Sigmoid colon (tissue), 7 donors: ENCODE data around the gene TCHHL1. TPM values are rescaled to one million over a fixed set of nuclear protein-coding genes. Genes with fewer than 3 reads are reported as not detected.
A peak's percentile ranks its signal among the peaks of the same experiment; 100 is the strongest.

Experiments used
- DNase-seq: peaks from one replicate; pipeline ENCODE4 v3.0.0-alpha.2; 2019
- H3K27ac ChIP-seq, 4 donors: fragments of 200-600 bp; sonication (generic); one replicate each; pipeline ENCODE4 v1.5.1; 2016 to 2019; ENCODE audit warnings: mild to moderate bottlenecking in 1 of 4
- H3K27me3 ChIP-seq, 3 donors: fragments of 200-600 bp; sonication (generic); one replicate each; pipeline ENCODE4 v1.5.1; 2019; ENCODE audit warnings: mild to moderate bottlenecking in 1 of 3
- H3K36me3 ChIP-seq, 4 donors: fragments of 200-600 bp; sonication (generic); one replicate each; pipeline ENCODE4 v1.5.1; 2016 to 2019
- H3K4me1 ChIP-seq, 4 donors: fragments of 200-600 bp; sonication (generic); one replicate each; pipeline ENCODE4 v1.5.1; 2017 to 2019
- H3K4me3 ChIP-seq, 4 donors: fragments of 200-600 bp; sonication (generic); one replicate each; pipeline ENCODE4 v1.5.1; 2017 to 2019; ENCODE audit warnings: mild to moderate bottlenecking in 2 of 4, moderate library complexity in 1 of 4
- H3K9me3 ChIP-seq, 4 donors: fragments of 200-600 bp in 3 of 4; sonication (generic) in 3 of 4; one replicate each; pipeline versions ENCODE4 v1.5.1 to v1.6.1; 2013 to 2019
- EP300 ChIP-seq, 4 donors: sonication (generic); formaldehyde crosslinking; IDR thresholded peaks; one replicate each; pipeline ENCODE4 v1.6.1; 2017; ENCODE audit warnings: antibody characterized with exemption in 4 of 4
- POLR2A ChIP-seq, 2 donors: fragments of 450-650 bp; IDR thresholded peaks; one replicate each; pipeline ENCODE4 v1.6.1; 2016; ENCODE audit warnings: antibody characterized with exemption in 2 of 2, mild to moderate bottlenecking in 2 of 2, moderate library complexity in 2 of 2
- POLR2AphosphoS5 ChIP-seq, 4 donors: sonication (generic); formaldehyde crosslinking; IDR thresholded peaks; one replicate each; pipeline ENCODE4 v1.6.1; 2017; ENCODE audit warnings: antibody characterized with exemption in 4 of 4
- WGBS, 2 donors: extraction: QIAGEN DNeasy Blood & Tissue Kit; methylation state at CpG; one replicate each; pipeline ENCODE4 v1.1.7; 2013; 5-methylcytosine and 5-hydroxymethylcytosine counted together
- intact Hi-C: fragments of 100-400 bp; cut with DNase I; formaldehyde crosslinking; loops from one replicate; pipeline ENCODE4 v1.15.1; 2023
- polyA plus RNA-seq, 3 donors: library from polyadenylated mRNA; stranded (reverse); fragments of 200-250 nt; gene quantifications; one replicate each; pipeline ENCODE4 v1.2.3, GENCODE V29; 2013
- total RNA-seq, 4 donors: library from RNA; depleted of rRNA; stranded (reverse); fragments of >200 nt; gene quantifications; one replicate each; pipeline ENCODE4 v1.1.0, GENCODE V29; 2016
- TF ChIP-seq, protein P1 (sequence below), 4 experiments: fragments of 450-650 bp in 3 of 4; fragments of 200-600 bp in 1 of 4; IDR thresholded peaks; one replicate each; pipeline ENCODE4 v1.5.1; 2016 to 2019; ENCODE audit warnings: antibody characterized with exemption in 4 of 4, mild to moderate bottlenecking in 3 of 4, moderate library complexity in 2 of 4
- donor health status: healthy with polysubstance abuse.
- donor health status: Bipolar disorder and iron deficiency.
- donor health status: healthy.

TCHHL1 gene
- total and polyA plus RNA-seq, 7 donors: not detected

DNA sequence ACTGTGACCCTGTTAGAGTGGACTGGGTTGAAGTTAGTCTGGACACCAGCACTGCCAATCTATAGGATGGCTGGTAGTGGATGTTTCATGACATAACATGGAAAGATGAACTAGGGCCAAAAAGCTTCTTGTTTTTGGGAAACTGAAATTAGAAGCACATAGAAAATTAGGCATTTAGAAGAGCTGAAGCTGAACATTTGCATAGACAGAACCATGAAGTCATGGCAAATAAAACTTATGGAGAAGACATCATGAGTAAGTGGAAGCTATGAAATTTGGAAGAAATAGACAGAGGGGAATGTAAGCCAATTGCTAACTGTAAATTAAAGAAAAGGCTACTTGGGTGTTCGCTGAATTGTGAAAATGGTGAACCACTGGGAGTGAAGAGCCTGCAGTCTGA, 49.4 kb downstream of the TCHHL1 start:
- intact Hi-C loops: no loop called here
- no peaks in the 10 kb centered on the region for H3K27me3 ChIP-seq
- no peaks in the 10 kb centered on the region for H3K9me3 ChIP-seq
- 94 to 98% methylated on average over 1 of the region's 1 CpG for WGBS, 2 donors
- H3K4me1 ChIP-seq: peaks cover 0 to 23% (median 20%) of the 10 kb centered on the region in 4 donors
- DNase-seq: no peak
- no peaks in the 10 kb centered on the region for H3K36me3 ChIP-seq
- H3K4me3 ChIP-seq: no peak overlapping the region
- H3K27ac ChIP-seq: no peak overlapping the region
- TF ChIP-seq, protein P1, sequence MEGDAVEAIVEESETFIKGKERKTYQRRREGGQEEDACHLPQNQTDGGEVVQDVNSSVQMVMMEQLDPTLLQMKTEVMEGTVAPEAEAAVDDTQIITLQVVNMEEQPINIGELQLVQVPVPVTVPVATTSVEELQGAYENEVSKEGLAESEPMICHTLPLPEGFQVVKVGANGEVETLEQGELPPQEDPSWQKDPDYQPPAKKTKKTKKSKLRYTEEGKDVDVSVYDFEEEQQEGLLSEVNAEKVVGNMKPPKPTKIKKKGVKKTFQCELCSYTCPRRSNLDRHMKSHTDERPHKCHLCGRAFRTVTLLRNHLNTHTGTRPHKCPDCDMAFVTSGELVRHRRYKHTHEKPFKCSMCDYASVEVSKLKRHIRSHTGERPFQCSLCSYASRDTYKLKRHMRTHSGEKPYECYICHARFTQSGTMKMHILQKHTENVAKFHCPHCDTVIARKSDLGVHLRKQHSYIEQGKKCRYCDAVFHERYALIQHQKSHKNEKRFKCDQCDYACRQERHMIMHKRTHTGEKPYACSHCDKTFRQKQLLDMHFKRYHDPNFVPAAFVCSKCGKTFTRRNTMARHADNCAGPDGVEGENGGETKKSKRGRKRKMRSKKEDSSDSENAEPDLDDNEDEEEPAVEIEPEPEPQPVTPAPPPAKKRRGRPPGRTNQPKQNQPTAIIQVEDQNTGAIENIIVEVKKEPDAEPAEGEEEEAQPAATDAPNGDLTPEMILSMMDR (IDR thresholded peaks at IDR 0.05): no peak
- TF ChIP-seq POLR2A (IDR thresholded peaks at IDR 0.05) (no peak), POLR2AphosphoS5 (IDR thresholded peaks at IDR 0.05) (no peak), EP300 (IDR thresholded peaks at IDR 0.05) (no peak)

DNA sequence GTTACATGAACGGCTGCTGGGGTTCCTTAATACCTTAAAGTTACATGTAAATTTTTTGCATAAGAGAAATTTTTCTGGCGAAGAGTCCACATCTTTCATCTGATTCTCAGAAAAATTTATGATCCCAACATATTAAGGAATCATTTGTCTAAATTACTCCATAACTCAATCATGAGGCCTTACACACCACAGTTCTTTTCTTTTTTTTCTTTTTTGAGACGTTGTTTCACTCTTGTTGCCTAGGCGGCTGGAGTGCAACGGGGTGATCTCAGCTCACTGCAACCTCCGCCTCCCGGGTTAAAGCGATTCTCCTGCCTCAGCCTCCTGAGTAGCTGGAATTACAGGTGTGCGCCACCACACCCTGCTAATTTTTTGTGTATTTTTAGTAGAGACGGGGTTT, 50.0 kb downstream of the TCHHL1 start:
- 94 to 95% methylated on average over 10 of the region's 10 CpGs for WGBS, 2 donors
- H3K4me1 ChIP-seq: peaks cover 0 to 28% (median 25%) of the 10 kb centered on the region in 4 donors
- TF ChIP-seq POLR2AphosphoS5 (IDR thresholded peaks at IDR 0.05) (no peak), EP300 (IDR thresholded peaks at IDR 0.05) (no peak), POLR2A (IDR thresholded peaks at IDR 0.05) (no peak)
- TF ChIP-seq, protein P1 (IDR thresholded peaks at IDR 0.05): no peak
- peak overlapping the region in 1 of 4 donors; percentile 13 for H3K27ac ChIP-seq
- H3K9me3 ChIP-seq: no peaks in the 10 kb centered on the region
- H3K36me3 ChIP-seq: no peaks in the 10 kb centered on the region
- no peaks in the 10 kb centered on the region for H3K27me3 ChIP-seq
- no peak overlapping the region for H3K4me3 ChIP-seq
- DNase-seq: no peak
- intact Hi-C loops: no loop called here

DNA sequence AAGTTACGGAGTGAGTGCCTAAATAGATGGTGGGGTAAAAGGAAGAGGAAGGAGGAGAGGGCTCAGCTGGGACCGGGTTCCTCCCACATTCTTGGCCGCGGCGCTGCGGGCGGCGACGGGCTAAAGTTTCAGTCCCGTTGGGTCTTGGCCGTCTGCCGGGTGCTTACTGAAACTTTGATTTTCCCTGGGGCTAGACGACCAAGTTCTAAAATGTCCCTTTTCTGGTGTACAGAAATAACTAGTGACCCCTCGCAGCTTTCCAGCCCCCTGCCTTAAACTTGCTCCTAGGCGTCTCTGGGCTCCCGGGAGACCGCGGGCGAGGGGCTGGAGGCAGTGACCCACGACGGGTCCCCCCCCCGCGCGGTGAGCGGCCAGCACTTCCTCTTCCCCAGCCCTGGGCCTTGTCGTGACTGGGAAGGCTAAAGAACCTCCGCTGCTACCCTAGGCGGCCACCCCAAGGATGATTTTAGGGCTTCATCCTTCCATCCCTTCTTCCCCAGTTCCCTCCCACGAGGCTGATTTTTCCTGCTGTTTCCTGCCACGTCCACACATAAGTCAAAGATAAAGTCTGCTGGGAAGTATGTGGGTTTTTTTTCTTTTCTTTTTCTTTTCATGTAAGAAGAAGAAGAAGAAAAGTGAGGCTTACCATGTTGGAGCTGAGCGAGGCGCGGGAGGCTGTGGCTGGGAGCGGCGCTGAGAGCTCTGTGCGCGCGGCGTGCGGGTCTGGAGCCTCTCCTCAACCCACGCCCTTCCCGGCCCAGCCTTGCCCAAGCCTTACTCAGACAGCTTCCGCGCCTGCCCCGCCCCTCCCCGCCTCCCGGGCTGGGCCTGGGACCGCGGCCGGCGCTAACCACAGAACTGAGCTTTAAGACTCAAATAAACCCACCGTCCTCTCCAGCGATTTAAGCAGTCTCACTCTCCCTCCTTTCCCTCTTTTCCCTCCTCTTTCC, 52.3 kb downstream of the TCHHL1 start, which contains the start of gene S100A11:
S100A11 (minus strand) TSS at position 738 of the 950 bp plus-strand sequence; CDS start at position 649, 89 bp downstream.
- peaks cover 0 to 30% (median 27%) of the 10 kb centered on the region in 4 donors for H3K4me1 ChIP-seq
- H3K27me3 ChIP-seq: no peaks in the 10 kb centered on the region
- H3K27ac ChIP-seq: peak within 1 kb of the TSS; percentile 82 to 92 (median 89)
- intact Hi-C loops: loop anchor here (1.0 kb wide), 1 partner anchor 11 kb away; no protein-coding TSS in a partner anchor
- H3K36me3 ChIP-seq: peaks cover 0 to 23% (median 22%) of the 10 kb centered on the region in 4 donors
- TF ChIP-seq POLR2A (IDR thresholded peaks at IDR 0.05) (peak; percentile 69 to 91), POLR2AphosphoS5 (IDR thresholded peaks at IDR 0.05) (peak; percentile 83 to 94 (median 90)), EP300 (IDR thresholded peaks at IDR 0.05) (peak in 1 of 4 donors; percentile 16)
- TF ChIP-seq, protein P1 (IDR thresholded peaks at IDR 0.05): no peak
- no peaks in the 10 kb centered on the region for H3K9me3 ChIP-seq
- peak; percentile 95 for DNase-seq
- peak within 1 kb of the TSS; percentile 50 to 69 (median 60) for H3K4me3 ChIP-seq
- 0% methylated on average over 53 of the region's 53 CpGs for WGBS, 2 donors

DNA sequence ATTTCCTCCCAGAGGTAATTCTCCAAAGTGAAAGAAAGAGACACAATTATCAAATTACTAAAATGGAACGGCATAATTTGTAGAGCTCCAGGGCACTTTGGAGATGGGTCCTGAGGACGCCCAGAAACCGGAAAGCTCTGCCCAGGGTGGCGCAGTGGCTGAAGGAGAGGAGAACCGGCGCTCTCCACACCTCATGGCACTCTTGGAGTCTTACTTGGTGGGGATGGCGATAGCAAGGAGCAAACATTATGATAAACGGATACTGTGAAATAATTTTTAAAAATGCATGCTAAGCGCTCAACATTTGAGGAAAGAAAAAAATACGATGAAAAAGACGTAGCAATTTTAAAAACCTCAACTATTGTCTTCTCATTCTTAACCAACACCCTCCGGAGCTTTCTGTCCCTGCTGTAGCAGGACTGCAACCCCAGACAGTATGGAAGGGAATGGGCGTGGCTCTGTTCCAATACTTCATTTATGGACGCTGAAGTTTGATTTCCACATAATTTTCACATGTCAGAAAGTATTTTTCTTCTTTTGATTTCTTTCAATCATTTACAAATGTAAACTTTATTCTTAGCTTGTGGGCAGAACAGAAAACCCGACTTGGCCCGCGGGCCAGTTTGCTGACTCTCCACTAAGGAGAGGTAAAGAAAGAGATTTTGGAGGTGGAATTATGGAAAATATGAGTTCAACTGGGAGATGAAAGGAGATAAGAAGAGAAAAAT, 53.2 kb downstream of the TCHHL1 start:
- intact Hi-C loops: loop anchor here (1.0 kb wide), 1 partner anchor 12 kb away; no protein-coding TSS in a partner anchor
- 9 to 20% methylated on average over 17 of the region's 17 CpGs for WGBS, 2 donors
- Histone ChIP-seq H3K4me1 (peaks cover 0 to 30% (median 27%) of the 10 kb centered on the region in 4 donors), H3K27ac (peak overlapping the region; percentile 82 to 92 (median 89)), H3K4me3 (peak overlapping the region; percentile 50 to 69 (median 60)), H3K36me3 (peaks cover 0 to 30% (median 25%) of the 10 kb centered on the region in 4 donors), H3K27me3 (no peaks in the 10 kb centered on the region), H3K9me3 (no peaks in the 10 kb centered on the region)
- no peak for TF ChIP-seq EP300 (IDR thresholded peaks at IDR 0.05)
- no peak for TF ChIP-seq POLR2AphosphoS5 (IDR thresholded peaks at IDR 0.05)
- no peak for TF ChIP-seq POLR2A (IDR thresholded peaks at IDR 0.05)
- TF ChIP-seq, protein P1 (IDR thresholded peaks at IDR 0.05): no peak
- no peak for DNase-seq
